Psoas muscle (tissue), 8 donors: ENCODE measurements around the gene OMG. TPM values are rescaled to one million over a fixed set of nuclear protein-coding genes. Genes with fewer than 3 reads are reported as not detected.
"Not testable (repeated sequence)": the region's sequence is repeated elsewhere in the genome, so short reads cannot be mapped to it uniquely, and the experiment has no call there.

Experiments
- ATAC-seq, 4 donors: fragments of 200-7000 bp; cut with Tn5 transposase; one replicate each; pipeline ENCODE4 v1.9.1; 2020; ENCODE audit warnings: moderate library complexity in 3 of 4, mild to moderate bottlenecking in 2 of 4
- DNase-seq, 2 donors: peaks; one replicate each; pipeline ENCODE4 v3.0.0-alpha.2; 2020
- H3K27ac ChIP-seq: fragments of 200-600 bp; one replicate; pipeline ENCODE4 v1.8.0; 2022
- H3K27me3 ChIP-seq, 3 donors: fragments of 200-600 bp in 1 of 3; one replicate each; pipeline versions ENCODE4 v1.6.1 to v1.8.0; 2013 to 2022; ENCODE audit warnings: low read length in 2 of 3, mild to moderate bottlenecking in 2 of 3, moderate library complexity in 1 of 3; ENCODE audit not compliant: insufficient read depth in 3 of 3
- H3K36me3 ChIP-seq, 2 donors: fragments of 200-600 bp in 1 of 2; one replicate each; pipeline versions ENCODE4 v1.6.1 to v1.8.0; 2013 to 2022; ENCODE audit warnings: low read depth in 1 of 2, mild to moderate bottlenecking in 1 of 2, moderate library complexity in 1 of 2; ENCODE audit not compliant: insufficient read depth in 1 of 2
- H3K4me1 ChIP-seq: fragments of 200-600 bp; one replicate; pipeline ENCODE4 v1.8.0; 2022
- H3K4me3 ChIP-seq: fragments of 200-600 bp; one replicate; pipeline ENCODE4 v1.8.0; 2022; ENCODE audit warnings: mild to moderate bottlenecking
- H3K9me3 ChIP-seq: fragments of 200-600 bp; one replicate; pipeline ENCODE4 v1.8.0; 2022
- CTCF ChIP-seq: fragments of 200-600 bp; IDR thresholded peaks from one replicate; pipeline ENCODE4 v1.8.0; 2022; ENCODE audit warnings: antibody characterized with exemption
- WGBS, 3 donors: extraction: QIAGEN DNeasy Blood & Tissue Kit; methylation state at CpG; one replicate each; pipeline versions ENCODE4 v1.1.6 to v1.1.7; 2013; 5-methylcytosine and 5-hydroxymethylcytosine counted together
- intact Hi-C, 2 donors: fragments of 100-400 bp; cut with DNase I; formaldehyde crosslinking; loops; one replicate each; pipeline versions ENCODE4 v1.11.0 to v1.14.2; 2022
- polyA plus RNA-seq, 3 donors: library from polyadenylated mRNA; stranded (reverse); fragments of 200-250 nt; gene quantifications; one replicate each; pipeline ENCODE4 v1.2.3, GENCODE V29; 2013
- total RNA-seq, 4 donors: library from RNA; stranded (reverse); fragmentation: NEBNext Ultra II Directional in 2 of 4; extraction: Animal tissue kit (Norgen Biotek cat#: 25700) in 2 of 4; gene quantifications; one replicate each; pipeline versions ENCODE4 v1.2.1 to v1.2.4, GENCODE V29; 2021 to 2023
- donor health status: healthy with polysubstance abuse.
- donor health status: DM: no; HTN: no; CAD: no; lungs with moderate emphysema.
- donor health status: Bipolar disorder and iron deficiency.
- donor health status: healthy.
- donor health status: DM: yes; HTN: yes; CAD: no.
- donor health status: DM: no; HTN: no; CAD: no.
- donor health status: DM: no; HTN: no; CAD: no.
- donor health status: DM: yes; HTN: yes; CAD: no.

The OMG gene
- total and polyA plus RNA-seq, 7 donors = 0.03 to 0.10 TPM; not detected in 5

- H3K36me3 ChIP-seq = no peaks in the 10 kb centered on the region
- no peaks in the 10 kb centered on the region for H3K4me1 ChIP-seq
- DNase-seq (no peak), ATAC-seq (no peak)
- intact Hi-C loops = no loop called here
- H3K4me3 ChIP-seq = no peak overlapping the region
- TF ChIP-seq CTCF = no peak
- no peak overlapping the region for H3K27ac ChIP-seq
- no peaks in the 10 kb centered on the region for H3K27me3 ChIP-seq
- no peaks in the 10 kb centered on the region for H3K9me3 ChIP-seq
Observed at GRCh38 chr17:31291820-31292219, 5.2 kb downstream of the OMG start.

- WGBS, 3 donors = 65 to 76% (median 67%) methylated on average over 3 of the region's 3 CpGs
- ATAC-seq (no peak), DNase-seq (no peak)
- H3K4me3 ChIP-seq = no peak overlapping the region
- H3K27ac ChIP-seq = no peak overlapping the region
- H3K4me1 ChIP-seq = no peaks in the 10 kb centered on the region
- no peaks in the 10 kb centered on the region for H3K36me3 ChIP-seq
- H3K9me3 ChIP-seq = no peaks in the 10 kb centered on the region
- TF ChIP-seq CTCF = no peak
- intact Hi-C loops = no loop called here
- no peaks in the 10 kb centered on the region for H3K27me3 ChIP-seq
Observed at GRCh38 chr17:31289790-31290189, 7.2 kb downstream of the OMG start.

GRCh38 chr17:31287932-31288331 is 9.1 kb downstream of the OMG start:
- H3K4me3 ChIP-seq, intact Hi-C loops, H3K36me3 ChIP-seq, H3K27me3 ChIP-seq, H3K4me1 ChIP-seq, DNase-seq, H3K27ac ChIP-seq, ATAC-seq, H3K9me3 ChIP-seq: not testable (repeated sequence)
- WGBS, 3 donors = 71 to 100% (median 89%) methylated on average over 1 of the region's 1 CpG

- no peak for TF ChIP-seq CTCF
- H3K9me3 ChIP-seq = no peaks in the 10 kb centered on the region
- 91 to 95% (median 94%) methylated on average over 1 of the region's 1 CpG for WGBS, 3 donors
- H3K36me3 ChIP-seq = peaks cover 0 to 2% of the 10 kb centered on the region in 2 donors
- ATAC-seq = no peak
- H3K4me3 ChIP-seq = no peak overlapping the region
- H3K4me1 ChIP-seq = no peaks in the 10 kb centered on the region
- H3K27ac ChIP-seq = no peak overlapping the region
- intact Hi-C loops = no loop called here
- no peaks in the 10 kb centered on the region for H3K27me3 ChIP-seq
- no peak for DNase-seq
Observed at GRCh38 chr17:31286587-31286986, 10.5 kb downstream of the OMG start.

- no peak overlapping the region for H3K4me3 ChIP-seq
- no peak for TF ChIP-seq CTCF
- no peak overlapping the region for H3K27ac ChIP-seq
- intact Hi-C loops = no loop called here
- DNase-seq (no peak), ATAC-seq (no peak)
- peaks cover 0 to 12% of the 10 kb centered on the region in 2 donors for H3K36me3 ChIP-seq
- no peaks in the 10 kb centered on the region for H3K4me1 ChIP-seq
- no peaks in the 10 kb centered on the region for H3K27me3 ChIP-seq
- no peaks in the 10 kb centered on the region for H3K9me3 ChIP-seq
Observed at GRCh38 chr17:31283841-31284240, 13.2 kb downstream of the OMG start.
